HepG2 (cell line): ENCODE data around the gene SLC5A10. TPM values are rescaled to one million over a fixed set of nuclear protein-coding genes. Genes with fewer than 3 reads are reported as not detected.

Experiments
- ATAC-seq: fragments of 200-7000 bp; cut with Tn5 transposase; 3 replicates; pipeline ENCODE4 v1.9.1; 2020; ENCODE audit warnings: mild to moderate bottlenecking, moderate library complexity
- BruUV-seq: library from RNA; stranded (reverse); fragments of 400-500 nt; replicated peaks from 2 replicates; lab custom pipeline; 2021; lab: Mats Ljungman, UMichigan
- CTCF ChIA-PET: fragments of 300-600 bp; formaldehyde crosslinking; extraction: SDS; loops from one replicate; lab custom pipeline; 2021; ENCODE audit warnings: low total read pairs, inconsistent platforms, low intra/inter-chr PET ratio; lab: Yijun Ruan, JAX
- POLR2A ChIA-PET: fragments of 350-600 bp; sonication (Branson Sonifier 250); formaldehyde crosslinking; loops from one replicate; lab custom pipeline; 2020; ENCODE audit warnings: antibody characterized with exemption, inconsistent platforms; lab: Yijun Ruan, JAX
- DNase-seq: peaks from one replicate; pipeline ENCODE4 v3.0.0-alpha.2; 2015; ENCODE audit warnings: low spot score
- FAIRE-seq: peaks from 3 replicates; lab custom pipeline; 2011; peaks lifted over from hg19 to GRCh38; lab: Jason Lieb, UNC
- H2AFZ ChIP-seq: one replicate; pipeline ENCODE4 v1.6.1; 2011; ENCODE audit warnings: low read length, inconsistent platforms
- H3K27ac ChIP-seq: fragments of 300-600 bp; 3 replicates; pipeline ENCODE4 v1.8.0; 2011; ENCODE audit warnings: mixed run types, mild to moderate bottlenecking, mixed read lengths, low read length, inconsistent platforms; ENCODE audit not compliant: insufficient read depth; ENCODE audit errors: extremely low read length
- H3K27me3 ChIP-seq, 2 experiments: fragments of 200-600 bp in 1 of 2; 2 replicates in 1 of 2; 3 replicates in 1 of 2; pipeline versions ENCODE4 v1.6.0 to v1.8.0; 2011; ENCODE audit warnings: low read length in 2 of 2, mild to moderate bottlenecking in 2 of 2, moderate library complexity in 2 of 2, inconsistent platforms in 1 of 2; ENCODE audit not compliant: insufficient read depth in 2 of 2, control insufficient read depth in 1 of 2
- H3K36me3 ChIP-seq, 2 experiments: fragments of 200-600 bp in 1 of 2; replicated peaks in 1 of 2; 2 replicates in 1 of 2; 3 replicates in 1 of 2; pipeline versions ENCODE4 v1.5.1 to v1.8.0; 2011; ENCODE audit warnings: low read length in 2 of 2, inconsistent platforms in 1 of 2; ENCODE audit not compliant: insufficient read depth in 2 of 2, control insufficient read depth in 1 of 2
- H3K4me1 ChIP-seq: 2 replicates; pipeline ENCODE4 v1.5.1; 2012; ENCODE audit warnings: low read length, inconsistent platforms; ENCODE audit not compliant: insufficient read depth
- H3K4me2 ChIP-seq: 2 replicates; pipeline ENCODE4 v1.6.0; 2011; ENCODE audit warnings: low read depth, low read length, inconsistent platforms
- H3K4me3 ChIP-seq, 3 experiments: fragments of 200-600 bp in 1 of 3; sonication (generic), shearing (Covaris generic) in 1 of 3; replicated peaks in 1 of 3; 2 replicates each; pipeline ENCODE4 v1.5.1; 2011 to 2016; ENCODE audit warnings: low read length in 3 of 3, inconsistent platforms in 2 of 3, low read depth in 2 of 3, mild to moderate bottlenecking in 2 of 3, control low read depth in 1 of 3, mixed read lengths in 1 of 3; ENCODE audit not compliant: insufficient read depth in 1 of 3
- H3K79me2 ChIP-seq: one replicate; pipeline ENCODE4 v1.6.1; 2011; ENCODE audit warnings: low read length, inconsistent platforms; ENCODE audit not compliant: insufficient read depth
- H3K9ac ChIP-seq: 2 replicates; pipeline ENCODE4 v1.6.0; 2011; ENCODE audit warnings: mild to moderate bottlenecking, low read depth, low read length, inconsistent platforms; ENCODE audit not compliant: insufficient read depth
- H3K9me3 ChIP-seq: 2 replicates; pipeline ENCODE4 v1.5.1; 2012; ENCODE audit warnings: mild to moderate bottlenecking, low read length
- H4K20me1 ChIP-seq: 2 replicates; pipeline ENCODE4 v1.6.0; 2011; ENCODE audit warnings: inconsistent platforms, mild to moderate bottlenecking, low read length, moderate library complexity; ENCODE audit not compliant: insufficient read depth
- ZNF337 ChIP-seq: sonication (generic); formaldehyde crosslinking; IDR thresholded peaks from 2 replicates; pipeline ENCODE4 v1.5.1; 2020; ENCODE audit warnings: missing genetic modification reagents, low read depth, mild to moderate bottlenecking, borderline replicate concordance
- ZNF556 ChIP-seq: sonication (generic); formaldehyde crosslinking; IDR thresholded peaks from 2 replicates; pipeline ENCODE4 v1.4.0; 2020; ENCODE audit warnings: mild to moderate bottlenecking, missing genetic modification reagents, borderline replicate concordance
- ZNF629 ChIP-seq: sonication (generic); formaldehyde crosslinking; conservative IDR thresholded peaks from 2 replicates; pipeline ENCODE4 v1.5.0; 2020; ENCODE audit warnings: missing genetic modification reagents
- WGBS: methylation state at CpG from one replicate; pipeline ENCODE4 v1.1.6; 2017; ENCODE audit warnings: low lambda C conversion rate; 5-methylcytosine and 5-hydroxymethylcytosine counted together
- in situ Hi-C: cut with HindIII; loops from 2 replicates; pipeline ENCODE4 v1.10.0; 2017; ENCODE audit warnings: low pct_unique_long_range_greater_than_20kb; ENCODE audit not compliant: extremely low pct_ligation_motif_present
- intact Hi-C: fragments of 100-400 bp; cut with micrococcal nuclease; formaldehyde crosslinking; loops from one replicate; pipeline ENCODE4 v1.10.0; 2022; ENCODE audit not compliant: unreplicated experiment
- polyA plus RNA-seq, 8 experiments: library from polyadenylated mRNA; depleted of rRNA in 3 of 8; stranded (reverse) in 7 of 8; unstranded in 1 of 8; fragments of >200 nt; fragmentation: Illumina TruSeq in 4 of 8; extraction: Trizol in 4 of 8; gene quantifications; 2 replicates each; pipeline versions ENCODE4 v1.2.1 to v1.2.3, GENCODE V29; 2011 to 2016; ENCODE audit warnings: low read depth in 4 of 8, missing spikeins in 1 of 8, mixed read lengths in 1 of 8; ENCODE audit not compliant: insufficient read depth in 1 of 8
- total RNA-seq, 5 experiments: library from RNA; depleted of rRNA; stranded (reverse); fragments of >200 nt; fragmentation: Illumina TruSeq; extraction: Trizol; gene quantifications; 2 replicates each; pipeline ENCODE4 v1.2.3, GENCODE V29; 2016; ENCODE audit warnings: low read depth in 1 of 5
- TF ChIP-seq, protein P1 (sequence below): sonication (generic); formaldehyde crosslinking; IDR thresholded peaks from 2 replicates; pipeline ENCODE4 v1.8.1; 2023; ENCODE audit warnings: mild to moderate bottlenecking, inconsistent platforms, moderate library complexity, missing genetic modification reagents, borderline replicate concordance
- TF ChIP-seq, protein P2 (sequence below): sonication (generic); formaldehyde crosslinking; IDR thresholded peaks from 2 replicates; pipeline ENCODE4 v1.5.0; 2020; ENCODE audit warnings: mild to moderate bottlenecking, missing genetic modification reagents, borderline replicate concordance
- TF ChIP-seq, protein P3 (sequence below): sonication (generic); formaldehyde crosslinking; IDR thresholded peaks from one replicate; pipeline ENCODE4 v1.5.1; 2020; ENCODE audit warnings: mild to moderate bottlenecking, missing genetic modification reagents; ENCODE audit errors: not compliant biosample characterization

Gene SLC5A10
- total and polyA plus RNA-seq, 2 of the 13 experiments (the other 11 are each of a cell fraction or from before 2014, with no cell fraction given) = 0.05 TPM; not detected in 1

- TF ChIP-seq, protein P1, sequence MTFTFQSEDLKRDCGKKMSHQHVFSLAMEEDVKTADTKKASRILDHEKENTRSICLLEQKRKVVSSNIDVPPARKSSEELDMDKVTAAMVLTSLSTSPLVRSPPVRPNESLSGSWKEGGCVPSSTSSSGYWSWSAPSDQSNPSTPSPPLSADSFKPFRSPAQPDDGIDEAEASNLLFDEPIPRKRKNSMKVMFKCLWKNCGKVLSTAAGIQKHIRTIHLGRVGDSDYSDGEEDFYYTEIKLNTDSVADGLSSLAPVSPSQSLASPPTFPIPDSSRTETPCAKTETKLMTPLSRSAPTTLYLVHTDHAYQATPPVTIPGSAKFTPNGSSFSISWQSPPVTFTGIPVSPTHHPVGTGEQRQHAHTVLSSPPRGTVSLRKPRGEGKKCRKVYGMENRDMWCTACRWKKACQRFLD (CRISPR knock-in tag) = no peak
Observed at GRCh38 chr17:19022747-19023146, 70.8 kb downstream of the SLC5A10 start (continued).

- in situ Hi-C loops = no loop called here
- 54% methylated on average over 5 of the region's 9 CpGs for WGBS
- H3K27ac ChIP-seq = no peak overlapping the region
- POLR2A ChIA-PET = interaction anchor here (2.2 kb wide), 1 partner anchor 18 kb away, joined by 15 read pairs; the partner anchor contains the start of gene FAM83G
- no peak for DNase-seq
- H3K79me2 ChIP-seq = no peaks in the 10 kb centered on the region
- no peaks in the 10 kb centered on the region for H3K9me3 ChIP-seq
- H3K4me2 ChIP-seq = no peak overlapping the region
- H3K4me3 ChIP-seq = no peak overlapping the region
- intact Hi-C loops = no loop called here
- no peak overlapping the region for H3K9ac ChIP-seq
- H2AFZ ChIP-seq = no peak overlapping the region
- H4K20me1 ChIP-seq = no peaks in the 10 kb centered on the region
- no peak for ATAC-seq
- no peaks in the 10 kb centered on the region for H3K36me3 ChIP-seq
- CTCF ChIA-PET = no interaction called here
- H3K4me1 ChIP-seq = peaks cover 31% of the 10 kb centered on the region
- no TSS peak for BruUV-seq
- peaks cover 2 to 9% of the 10 kb centered on the region in 2 experiments; a peak in 2 of 5 replicates for H3K27me3 ChIP-seq
- no peak for FAIRE-seq
- peak; percentile 89 for TF ChIP-seq ZNF629 (CRISPR knock-in tag)
- no peak for TF ChIP-seq ZNF556 (CRISPR knock-in tag)
- TF ChIP-seq, protein P2, sequence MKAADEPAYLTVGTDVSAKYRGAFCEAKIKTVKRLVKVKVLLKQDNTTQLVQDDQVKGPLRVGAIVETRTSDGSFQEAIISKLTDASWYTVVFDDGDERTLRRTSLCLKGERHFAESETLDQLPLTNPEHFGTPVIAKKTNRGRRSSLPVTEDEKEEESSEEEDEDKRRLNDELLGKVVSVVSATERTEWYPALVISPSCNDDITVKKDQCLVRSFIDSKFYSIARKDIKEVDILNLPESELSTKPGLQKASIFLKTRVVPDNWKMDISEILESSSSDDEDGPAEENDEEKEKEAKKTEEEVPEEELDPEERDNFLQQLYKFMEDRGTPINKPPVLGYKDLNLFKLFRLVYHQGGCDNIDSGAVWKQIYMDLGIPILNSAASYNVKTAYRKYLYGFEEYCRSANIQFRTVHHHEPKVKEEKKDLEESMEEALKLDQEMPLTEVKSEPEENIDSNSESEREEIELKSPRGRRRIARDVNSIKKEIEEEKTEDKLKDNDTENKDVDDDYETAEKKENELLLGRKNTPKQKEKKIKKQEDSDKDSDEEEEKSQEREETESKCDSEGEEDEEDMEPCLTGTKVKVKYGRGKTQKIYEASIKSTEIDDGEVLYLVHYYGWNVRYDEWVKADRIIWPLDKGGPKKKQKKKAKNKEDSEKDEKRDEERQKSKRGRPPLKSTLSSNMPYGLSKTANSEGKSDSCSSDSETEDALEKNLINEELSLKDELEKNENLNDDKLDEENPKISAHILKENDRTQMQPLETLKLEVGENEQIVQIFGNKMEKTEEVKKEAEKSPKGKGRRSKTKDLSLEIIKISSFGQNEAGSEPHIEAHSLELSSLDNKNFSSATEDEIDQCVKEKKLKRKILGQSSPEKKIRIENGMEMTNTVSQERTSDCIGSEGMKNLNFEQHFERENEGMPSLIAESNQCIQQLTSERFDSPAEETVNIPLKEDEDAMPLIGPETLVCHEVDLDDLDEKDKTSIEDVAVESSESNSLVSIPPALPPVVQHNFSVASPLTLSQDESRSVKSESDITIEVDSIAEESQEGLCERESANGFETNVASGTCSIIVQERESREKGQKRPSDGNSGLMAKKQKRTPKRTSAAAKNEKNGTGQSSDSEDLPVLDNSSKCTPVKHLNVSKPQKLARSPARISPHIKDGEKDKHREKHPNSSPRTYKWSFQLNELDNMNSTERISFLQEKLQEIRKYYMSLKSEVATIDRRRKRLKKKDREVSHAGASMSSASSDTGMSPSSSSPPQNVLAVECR (CRISPR knock-in tag) = no peak
- TF ChIP-seq, protein P3, sequence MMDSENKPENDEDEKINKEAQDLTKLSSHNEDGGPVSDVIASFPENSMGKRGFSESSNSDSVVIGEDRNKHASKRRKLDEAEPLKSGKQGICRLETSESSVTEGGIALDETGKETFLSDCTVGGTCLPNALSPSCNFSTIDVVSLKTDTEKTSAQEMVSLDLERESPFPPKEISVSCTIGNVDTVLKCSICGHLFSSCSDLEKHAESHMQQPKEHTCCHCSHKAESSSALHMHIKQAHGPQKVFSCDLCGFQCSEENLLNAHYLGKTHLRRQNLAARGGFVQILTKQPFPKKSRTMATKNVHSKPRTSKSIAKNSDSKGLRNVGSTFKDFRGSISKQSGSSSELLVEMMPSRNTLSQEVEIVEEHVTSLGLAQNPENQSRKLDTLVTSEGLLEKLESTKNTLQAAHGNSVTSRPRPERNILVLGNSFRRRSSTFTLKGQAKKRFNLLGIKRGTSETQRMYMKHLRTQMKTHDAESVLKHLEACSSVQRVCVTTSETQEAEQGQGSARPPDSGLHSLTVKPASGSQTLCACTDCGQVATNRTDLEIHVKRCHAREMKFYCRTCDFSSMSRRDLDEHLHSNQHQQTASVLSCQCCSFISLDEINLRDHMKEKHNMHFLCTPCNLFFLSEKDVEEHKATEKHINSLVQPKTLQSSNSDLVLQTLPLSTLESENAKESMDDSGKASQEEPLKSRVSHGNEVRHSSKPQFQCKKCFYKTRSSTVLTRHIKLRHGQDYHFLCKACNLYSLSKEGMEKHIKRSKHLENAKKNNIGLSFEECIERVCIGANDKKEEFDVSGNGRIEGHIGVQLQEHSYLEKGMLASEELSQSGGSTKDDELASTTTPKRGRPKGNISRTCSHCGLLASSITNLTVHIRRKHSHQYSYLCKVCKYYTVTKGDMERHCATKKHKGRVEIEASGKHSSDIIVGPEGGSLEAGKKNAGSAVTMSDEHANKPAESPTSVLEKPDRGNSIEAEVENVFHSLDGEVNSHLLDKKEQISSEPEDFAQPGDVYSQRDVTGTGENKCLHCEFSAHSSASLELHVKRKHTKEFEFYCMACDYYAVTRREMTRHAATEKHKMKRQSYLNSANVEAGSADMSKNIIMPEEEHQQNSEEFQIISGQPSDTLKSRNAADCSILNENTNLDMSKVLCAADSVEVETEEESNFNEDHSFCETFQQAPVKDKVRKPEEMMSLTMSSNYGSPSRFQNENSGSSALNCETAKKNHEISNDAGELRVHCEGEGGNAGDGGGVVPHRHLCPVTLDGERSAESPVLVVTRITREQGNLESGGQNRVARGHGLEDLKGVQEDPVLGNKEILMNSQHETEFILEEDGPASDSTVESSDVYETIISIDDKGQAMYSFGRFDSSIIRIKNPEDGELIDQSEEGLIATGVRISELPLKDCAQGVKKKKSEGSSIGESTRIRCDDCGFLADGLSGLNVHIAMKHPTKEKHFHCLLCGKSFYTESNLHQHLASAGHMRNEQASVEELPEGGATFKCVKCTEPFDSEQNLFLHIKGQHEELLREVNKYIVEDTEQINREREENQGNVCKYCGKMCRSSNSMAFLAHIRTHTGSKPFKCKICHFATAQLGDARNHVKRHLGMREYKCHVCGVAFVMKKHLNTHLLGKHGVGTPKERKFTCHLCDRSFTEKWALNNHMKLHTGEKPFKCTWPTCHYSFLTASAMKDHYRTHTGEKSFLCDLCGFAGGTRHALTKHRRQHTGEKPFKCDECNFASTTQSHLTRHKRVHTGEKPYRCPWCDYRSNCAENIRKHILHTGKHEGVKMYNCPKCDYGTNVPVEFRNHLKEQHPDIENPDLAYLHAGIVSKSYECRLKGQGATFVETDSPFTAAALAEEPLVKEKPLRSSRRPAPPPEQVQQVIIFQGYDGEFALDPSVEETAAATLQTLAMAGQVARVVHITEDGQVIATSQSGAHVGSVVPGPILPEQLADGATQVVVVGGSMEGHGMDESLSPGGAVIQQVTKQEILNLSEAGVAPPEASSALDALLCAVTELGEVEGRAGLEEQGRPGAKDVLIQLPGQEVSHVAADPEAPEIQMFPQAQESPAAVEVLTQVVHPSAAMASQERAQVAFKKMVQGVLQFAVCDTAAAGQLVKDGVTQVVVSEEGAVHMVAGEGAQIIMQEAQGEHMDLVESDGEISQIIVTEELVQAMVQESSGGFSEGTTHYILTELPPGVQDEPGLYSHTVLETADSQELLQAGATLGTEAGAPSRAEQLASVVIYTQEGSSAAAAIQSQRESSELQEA (CRISPR knock-in tag) = no peak
- TF ChIP-seq ZNF337 (CRISPR knock-in tag) = no peak
Observed at GRCh38 chr17:19023209-19023999, 71.4 kb downstream of the SLC5A10 start.
